GM12878 (cell line): ENCODE measurements around the gene TBCK. TPM values are rescaled to one million over a fixed set of nuclear protein-coding genes. Genes with fewer than 3 reads are reported as not detected.

ENCODE experiments used
- ATAC-seq: fragments of 200-7000 bp; cut with Tn5 transposase; 3 replicates; pipeline ENCODE4 v1.9.1; 2020; ENCODE audit warnings: mild to moderate bottlenecking, moderate library complexity
- BruUV-seq: library from RNA; stranded (reverse); fragments of 400-500 nt; replicated peaks from 2 replicates; lab custom pipeline; 2021; lab: Mats Ljungman, UMichigan
- CTCF ChIA-PET: fragments of 300-600 bp; sonication (Branson Sonifier 250); formaldehyde crosslinking; extraction: SDS; loops from one replicate; lab custom pipeline; 2021; ENCODE audit warnings: inconsistent platforms; lab: Yijun Ruan, JAX
- POLR2A ChIA-PET: fragments of 350-600 bp; formaldehyde crosslinking; extraction: SDS; loops from one replicate; lab custom pipeline; 2021; ENCODE audit warnings: inconsistent platforms; lab: Charles Lee
- RAD21 ChIA-PET: fragments of 300-600 bp; sonication (Branson Sonifier 250); formaldehyde crosslinking; loops from one replicate; lab custom pipeline; 2023; ENCODE audit warnings: antibody characterized with exemption; ENCODE audit not compliant: unreplicated experiment; lab: Charles Lee
- SMC1A ChIA-PET: fragments of 300-600 bp; sonication (Branson Sonifier 250); formaldehyde crosslinking; loops from one replicate; lab custom pipeline; 2023; ENCODE audit not compliant: unreplicated experiment, uncharacterized antibody; lab: Charles Lee
- DNase-seq: peaks from one replicate; pipeline ENCODE4 v3.0.0-alpha.2; 2011; ENCODE audit warnings: low read depth, low spot score
- FAIRE-seq: peaks from 3 replicates; lab custom pipeline; 2011; peaks lifted over from hg19 to GRCh38; lab: Jason Lieb, UNC
- H2AFZ ChIP-seq: 2 replicates; pipeline ENCODE4 v1.6.0; 2011; ENCODE audit warnings: low read depth, low read length, control low read depth; ENCODE audit not compliant: control insufficient read depth
- H3K27ac ChIP-seq: 2 replicates; pipeline ENCODE4 v1.5.1; 2011; ENCODE audit warnings: control low read depth; ENCODE audit not compliant: control insufficient read depth, insufficient read depth
- H3K27me3 ChIP-seq, 2 experiments: replicated peaks in 1 of 2; 2 replicates each; pipeline versions ENCODE4 v1.6.0 to v1.6.1; 2011; ENCODE audit warnings: low read length in 1 of 2; ENCODE audit not compliant: control insufficient read depth in 2 of 2, insufficient read depth in 2 of 2
- H3K36me3 ChIP-seq, 2 experiments: 2 replicates each; pipeline ENCODE4 v1.5.1; 2011; ENCODE audit warnings: low read length in 1 of 2; ENCODE audit not compliant: control insufficient read depth in 2 of 2, insufficient read depth in 2 of 2
- H3K4me1 ChIP-seq: 2 replicates; pipeline ENCODE4 v1.6.1; 2011; ENCODE audit warnings: mild to moderate bottlenecking, low read length, moderate library complexity, mixed read lengths; ENCODE audit not compliant: control insufficient read depth, insufficient read depth
- H3K4me2 ChIP-seq: 2 replicates; pipeline ENCODE4 v1.6.0; 2011; ENCODE audit warnings: control low read depth; ENCODE audit not compliant: control insufficient read depth, insufficient read depth
- H3K4me3 ChIP-seq: fragments of 200-600 bp; sonication (generic); 2 replicates; pipeline ENCODE4 v1.5.1; 2016
- H3K79me2 ChIP-seq: 2 replicates; pipeline ENCODE4 v1.6.0; 2011; ENCODE audit warnings: low read length; ENCODE audit not compliant: control insufficient read depth, insufficient read depth
- H3K9ac ChIP-seq: 2 replicates; pipeline ENCODE4 v1.8.0; 2011; ENCODE audit warnings: low read length, control low read depth, mixed read lengths; ENCODE audit not compliant: control insufficient read depth, insufficient read depth
- H3K9me3 ChIP-seq: replicated peaks from 3 replicates; pipeline ENCODE4 v1.5.1; 2011; ENCODE audit warnings: mild to moderate bottlenecking, low read length; ENCODE audit not compliant: control insufficient read depth, insufficient read depth
- H4K20me1 ChIP-seq: 2 replicates; pipeline ENCODE4 v1.6.0; 2011; ENCODE audit not compliant: control insufficient read depth, insufficient read depth
- ATF7 ChIP-seq: fragments of 450-650 bp; IDR thresholded peaks from 2 replicates; pipeline ENCODE4 v1.6.1; 2016; ENCODE audit warnings: low read depth, mild to moderate bottlenecking
- BCL3 ChIP-seq: IDR thresholded peaks from 2 replicates; pipeline ENCODE4 v1.6.1; 2011; ENCODE audit warnings: borderline replicate concordance, low read depth, mild to moderate bottlenecking, moderate library complexity, low read length; ENCODE audit not compliant: insufficient read depth, poor library complexity, severe bottlenecking
- BRCA1 ChIP-seq: IDR thresholded peaks from 2 replicates; pipeline ENCODE4 v1.6.1; 2011; ENCODE audit warnings: low read depth, low read length, improper control_type of control experiment
- CBFB ChIP-seq: IDR thresholded peaks from 2 replicates; pipeline ENCODE4 v1.6.1; 2016; ENCODE audit warnings: antibody characterized with exemption, low read depth
- FOXK2 ChIP-seq: fragments of 450-650 bp; IDR thresholded peaks from 2 replicates; pipeline ENCODE4 v1.6.1; 2017; ENCODE audit warnings: mild to moderate bottlenecking, moderate library complexity
- HDGF ChIP-seq: fragments of 450-650 bp; IDR thresholded peaks from 2 replicates; pipeline ENCODE4 v1.6.1; 2016; ENCODE audit warnings: antibody characterized with exemption
- IKZF2 ChIP-seq, 2 experiments: fragments of 450-650 bp; IDR thresholded peaks; 2 replicates each; pipeline ENCODE4 v1.6.1; 2017; ENCODE audit warnings: mild to moderate bottlenecking in 2 of 2, moderate library complexity in 2 of 2
- KAT2A ChIP-seq: conservative IDR thresholded peaks from 2 replicates; pipeline ENCODE4 v1.6.1; 2011; ENCODE audit warnings: low read depth, low read length; ENCODE audit not compliant: control insufficient read depth
- NFYA ChIP-seq: IDR thresholded peaks from 2 replicates; pipeline ENCODE4 v1.6.1; 2011; ENCODE audit warnings: low read depth, mild to moderate bottlenecking, low read length, improper control_type of control experiment, borderline replicate concordance
- RELB ChIP-seq: fragments of 450-650 bp; IDR thresholded peaks from 2 replicates; pipeline ENCODE4 v1.6.1; 2017; ENCODE audit warnings: low read depth, mild to moderate bottlenecking, moderate library complexity
- REST ChIP-seq: IDR thresholded peaks from 2 replicates; pipeline ENCODE4 v1.6.1; 2012; ENCODE audit warnings: mild to moderate bottlenecking, low read depth, low read length
- SIN3A ChIP-seq: IDR thresholded peaks from 2 replicates; pipeline ENCODE4 v1.6.1; 2012; ENCODE audit warnings: low read depth, low read length, improper control_type of control experiment
- SIX5 ChIP-seq: IDR thresholded peaks from 2 replicates; pipeline ENCODE4 v1.6.1; 2011; ENCODE audit warnings: mild to moderate bottlenecking, low read depth, low read length, moderate library complexity; ENCODE audit not compliant: severe bottlenecking
- TBL1XR1 ChIP-seq: IDR thresholded peaks from 2 replicates; pipeline ENCODE4 v1.6.1; 2012; ENCODE audit warnings: low read depth, low read length, improper control_type of control experiment
- ZNF217 ChIP-seq: fragments of 450-650 bp; IDR thresholded peaks from 2 replicates; pipeline ENCODE4 v1.6.1; 2017; ENCODE audit warnings: antibody characterized with exemption, mild to moderate bottlenecking
- WGBS: methylation state at CpG from one replicate; pipeline ENCODE4 v1.1.6; 2016; ENCODE audit warnings: low lambda C conversion rate; ENCODE audit not compliant: insufficient replicate concordance, insufficient coverage; ENCODE audit errors: missing lambda C conversion rate; 5-methylcytosine and 5-hydroxymethylcytosine counted together
- in situ Hi-C: fragments of 300-500 bp; cut with MboI; formaldehyde crosslinking; loops from 9 replicates; pipeline ENCODE4 v1.14.3; 2018; ENCODE audit warnings: mixed read lengths
- intact Hi-C: fragments of 100-400 bp; cut with micrococcal nuclease; formaldehyde crosslinking; loops from one replicate; pipeline ENCODE4 v1.14.2; 2022; ENCODE audit not compliant: unreplicated experiment
- polyA plus RNA-seq, 11 experiments: library from polyadenylated mRNA; depleted of rRNA in 4 of 11; unstranded in 6 of 11; stranded (reverse) in 5 of 11; fragments of >200 nt; fragmentation: Nextera tagmentation in 4 of 11; fragmentation: Illumina TruSeq in 1 of 11; extraction: Ambion mirVana in 4 of 11; extraction: Trizol in 1 of 11; gene quantifications; 1 replicate in 1 of 11; 2 replicates in 10 of 11; pipeline versions ENCODE4 v1.2.1 to v1.2.3, GENCODE V29; 2011 to 2016; ENCODE audit warnings: inconsistent platforms in 2 of 11, missing spikeins in 2 of 11, low read depth in 1 of 11
- total RNA-seq, 4 experiments: library from RNA; depleted of rRNA in 3 of 4; stranded (reverse); fragments of >200 nt in 3 of 4; fragmentation: Illumina TruSeq in 1 of 4; extraction: Trizol in 1 of 4; gene quantifications; 2 replicates each; pipeline versions ENCODE4 v1.2.1 to v1.2.3, GENCODE V29; 2013 to 2021

The TBCK gene
- total and polyA plus RNA-seq, 10 of the 15 experiments (the other 5 are each of a cell fraction or from before 2014, with no cell fraction given), result 4.1 to 30.3 (median 20.2) TPM

GRCh38 chr4:106011387-106011786, 304.6 kb downstream of the TBCK start (continued):
- TF ChIP-seq SIX5 (no peak), HDGF (no peak)
- TF ChIP-seq, all 136 proteins: peak for 0

- intact Hi-C loops (no loop called here), in situ Hi-C loops (no loop called here)
- POLR2A ChIA-PET, result no interaction called here
- Histone ChIP-seq H3K79me2 (no peaks in the 10 kb centered on the region), H3K4me3 (no peak overlapping the region; the same call in 1 of the 2 replicates), H2AFZ (no peak overlapping the region), H4K20me1 (no peaks in the 10 kb centered on the region), H3K4me2 (no peak overlapping the region), H3K9ac (no peak overlapping the region), H3K27me3 (no peaks in the 10 kb centered on the region), H3K9me3 (peaks cover 4% of the 10 kb centered on the region; the same call in 2 of the 3 replicates), H3K36me3 (no peaks in the 10 kb centered on the region), H3K27ac (no peak overlapping the region), H3K4me1 (no peaks in the 10 kb centered on the region)
- DNase-seq (no peak), FAIRE-seq (no peak), ATAC-seq (no peak)
- TF ChIP-seq FOXK2, result no peak
- no peak for TF ChIP-seq NFYA
- TF ChIP-seq BCL3, result no peak
- TF ChIP-seq ZNF217, result no peak
- no peak for TF ChIP-seq IKZF2 (IDR thresholded peaks at IDR 0.05)
- TF ChIP-seq BRCA1, result no peak
- no peak for TF ChIP-seq TBL1XR1
- TF ChIP-seq KAT2A, result no peak
- no peak for TF ChIP-seq ATF7
- TF ChIP-seq REST, result no peak
- no peak for TF ChIP-seq RELB
- no peak for TF ChIP-seq SIN3A
- TF ChIP-seq CBFB, result no peak
- BruUV-seq, result no TSS peak
- CTCF ChIA-PET, result no interaction called here
- RAD21 ChIA-PET, result no interaction called here
- WGBS, result 68% methylated on average over 2 of the region's 2 CpGs
- SMC1A ChIA-PET, result interaction anchor here (0.9 kb wide), 1 partner anchor 12 kb away, joined by 3 read pairs; no protein-coding TSS in a partner anchor
Measured at GRCh38 chr4:106010761-106011160, 305.2 kb downstream of the TBCK start.
